Activated naive CD8-positive, alpha-beta T cell treated with anti-CD3 and anti-CD28 coated beads, Interleukin-2, amount 50 U/mL, for 16 hours (primary cell): Measurements from ENCODE around the gene PNLDC1.

Experiments used
- DNase-seq: peaks from one replicate; pipeline ENCODE4 v3.0.0-alpha.2; 2020; ENCODE audit warnings: low read depth, low spot score

Gene PNLDC1, protein sequence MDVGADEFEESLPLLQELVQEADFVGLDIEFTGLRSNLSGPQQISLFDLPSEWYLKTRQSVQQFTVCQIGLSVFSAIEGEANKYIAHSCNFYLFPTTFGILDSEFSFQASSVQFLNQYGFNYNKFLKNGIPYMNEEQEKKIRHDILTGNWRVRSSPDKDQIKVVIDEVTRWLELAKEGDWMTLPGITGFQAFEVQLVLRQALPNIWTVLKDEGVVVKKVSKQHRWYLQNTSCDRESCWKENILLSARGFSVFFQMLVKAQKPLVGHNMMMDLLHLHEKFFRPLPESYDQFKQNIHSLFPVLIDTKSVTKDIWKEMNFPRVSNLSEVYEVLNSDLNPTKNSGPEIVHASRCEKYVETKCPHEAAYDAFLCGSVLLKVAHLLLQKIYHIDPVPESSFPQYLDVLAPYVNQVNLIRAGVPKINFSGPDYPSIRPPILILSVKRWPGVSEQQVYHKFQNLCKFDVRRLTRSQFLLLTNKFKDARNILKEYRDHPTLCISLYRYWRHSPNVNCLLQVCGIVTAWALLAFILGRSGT

DNA sequence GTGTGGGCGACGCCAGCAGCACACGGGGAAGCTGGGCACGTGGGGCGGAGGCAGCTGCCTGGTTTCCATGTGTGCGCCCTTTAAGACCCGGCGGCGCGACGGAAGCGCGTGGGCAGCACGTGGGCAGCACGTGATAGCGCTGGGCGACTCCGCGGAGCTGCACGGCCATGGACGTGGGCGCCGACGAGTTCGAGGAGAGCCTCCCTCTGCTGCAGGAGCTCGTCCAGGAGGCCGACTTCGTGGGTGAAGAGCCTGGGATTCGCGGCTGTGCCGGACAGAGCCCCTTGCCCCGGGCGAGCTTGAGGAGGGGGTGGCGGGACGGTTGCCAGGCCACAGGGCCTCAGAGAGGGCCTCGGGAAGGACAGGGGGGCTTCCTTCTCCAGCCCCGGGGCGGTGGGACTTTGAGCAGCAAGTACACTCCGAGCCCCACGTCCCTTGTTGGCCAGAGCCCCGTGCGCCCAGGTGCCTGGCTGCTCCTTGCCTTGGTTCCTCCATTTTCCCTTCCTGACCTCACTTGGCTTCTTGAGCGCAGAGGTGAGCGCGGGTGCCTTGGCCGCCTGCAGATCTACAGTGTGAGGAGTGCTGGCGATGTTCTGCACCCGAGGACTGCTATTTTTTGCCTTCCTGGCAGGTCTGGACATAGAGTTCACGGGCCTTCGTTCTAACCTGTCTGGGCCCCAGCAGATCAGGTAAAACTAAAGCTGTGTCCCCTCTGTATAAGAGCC lies at the start of gene PNLDC1:
PNLDC1 (plus strand) TSS at position 136 of the 725 bp plus-strand sequence; CDS start at position 168, 32 bp downstream.
- no peak for DNase-seq

DNA sequence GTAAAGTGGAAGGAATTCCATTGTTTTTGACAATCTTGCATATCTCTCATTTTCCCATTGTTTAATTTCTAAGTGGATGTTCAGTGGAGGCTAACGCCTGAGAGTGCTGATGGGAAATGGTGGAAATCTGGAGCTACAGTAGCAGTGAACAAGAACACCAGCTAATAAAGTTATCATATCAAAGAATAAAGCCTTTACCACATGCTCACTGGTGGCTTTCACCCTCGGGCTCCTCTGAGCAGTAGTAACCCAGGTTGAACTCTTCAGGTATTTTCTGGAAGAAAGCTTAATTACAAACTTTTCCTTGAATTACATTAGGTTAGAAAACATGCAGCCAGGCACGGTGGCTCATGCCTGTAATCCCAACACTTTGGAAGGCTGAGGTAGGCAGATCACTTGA lies 48.6 kb upstream of the PNLDC1 start:
- DNase-seq: no peak

DNA sequence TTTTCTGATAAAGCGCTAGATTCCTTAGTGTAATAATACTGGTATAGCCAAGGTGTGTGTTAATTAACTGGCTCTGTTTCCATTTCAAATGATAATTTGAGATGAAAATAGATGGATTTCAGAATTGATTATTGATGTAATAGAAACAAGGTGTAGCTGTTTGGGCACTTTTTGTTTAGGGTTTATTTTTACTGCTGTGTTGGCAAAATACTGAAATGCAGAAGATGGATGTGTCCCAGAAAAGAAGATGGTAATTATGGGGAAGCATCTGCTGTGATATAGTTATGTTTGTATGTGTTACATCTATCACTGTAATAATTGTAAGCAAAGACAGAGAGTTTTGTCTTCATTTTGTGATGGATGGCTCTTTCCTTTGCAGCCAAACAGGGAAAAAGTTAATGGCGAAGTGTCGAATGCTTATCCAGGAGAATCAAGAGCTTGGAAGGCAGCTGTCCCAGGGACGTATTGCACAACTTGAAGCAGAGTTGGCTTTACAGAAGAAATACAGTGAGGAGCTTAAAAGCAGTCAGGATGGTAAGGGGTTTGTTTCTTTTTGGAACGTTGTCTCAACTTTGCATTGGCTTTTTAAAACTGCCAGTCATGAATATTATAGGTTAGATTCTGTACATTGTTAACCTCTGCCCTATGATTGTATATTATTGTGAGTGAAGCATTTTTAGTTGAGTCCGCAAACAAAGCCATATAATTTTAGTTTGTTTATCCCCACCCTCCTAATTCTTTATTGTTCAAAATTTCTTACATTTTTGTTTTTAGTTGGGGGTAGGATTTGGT lies 46.8 kb upstream of the PNLDC1 start:
- DNase-seq: no peak

- DNase-seq: no peak
Measured at GRCh38 chr6:159754401-159754800, 45.7 kb upstream of the PNLDC1 start.

DNA sequence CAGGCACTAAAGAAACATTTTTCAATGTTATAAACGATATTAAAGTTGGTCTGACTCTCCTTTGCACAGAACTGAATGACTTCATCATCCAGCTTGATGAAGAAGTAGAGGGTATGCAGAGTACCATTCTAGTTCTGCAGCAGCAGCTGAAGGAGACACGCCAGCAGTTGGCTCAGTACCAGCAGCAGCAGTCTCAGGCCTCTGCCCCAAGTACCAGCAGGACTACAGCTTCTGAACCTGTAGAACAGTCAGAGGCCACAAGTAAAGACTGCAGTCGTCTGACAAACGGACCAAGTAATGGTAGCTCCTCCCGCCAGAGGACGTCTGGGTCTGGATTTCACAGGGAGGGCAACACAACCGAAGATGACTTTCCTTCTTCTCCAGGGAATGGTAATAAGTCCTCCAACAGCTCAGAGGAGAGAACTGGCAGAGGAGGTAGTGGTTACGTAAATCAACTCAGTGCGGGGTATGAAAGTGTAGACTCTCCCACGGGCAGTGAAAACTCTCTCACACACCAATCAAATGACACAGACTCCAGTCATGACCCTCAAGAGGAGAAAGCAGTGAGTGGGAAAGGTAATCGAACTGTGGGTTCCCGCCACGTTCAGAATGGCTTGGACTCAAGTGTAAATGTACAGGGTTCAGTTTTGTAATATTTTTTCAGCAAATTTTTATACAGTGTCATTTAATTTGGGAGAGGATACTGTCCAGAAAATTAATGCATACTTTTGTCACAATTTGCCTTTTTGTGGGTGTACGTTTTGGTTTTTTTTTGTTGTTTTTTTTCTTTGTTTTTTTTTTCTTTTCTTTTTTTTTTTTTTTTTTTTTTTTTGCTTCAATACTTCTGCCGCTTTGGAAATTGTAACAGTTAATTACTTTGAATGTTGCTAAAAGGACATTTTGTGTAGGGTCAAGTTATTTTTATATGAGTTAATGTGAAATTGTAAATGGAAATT lies 44.8 kb upstream of the PNLDC1 start:
- no peak for DNase-seq

DNA sequence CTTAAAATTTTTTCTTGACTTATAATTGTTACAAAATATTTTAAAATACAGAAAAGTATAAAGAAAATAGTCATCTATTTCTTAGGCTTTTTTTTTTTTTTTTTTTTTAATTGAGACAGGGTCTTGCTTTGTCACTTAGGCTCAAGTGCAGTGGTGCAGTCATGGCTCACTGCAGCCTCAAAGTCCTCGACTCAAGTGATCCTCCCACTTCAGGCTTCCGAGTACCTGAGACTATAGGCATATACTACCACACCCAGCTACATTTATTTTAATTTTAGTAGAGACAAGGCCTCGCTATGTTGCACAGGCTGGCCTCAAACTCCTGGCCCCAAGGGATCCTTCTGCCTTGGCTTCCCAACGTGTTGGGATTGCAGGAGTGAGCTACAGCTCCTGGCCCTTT lies 43.6 kb upstream of the PNLDC1 start:
- no peak for DNase-seq

DNA sequence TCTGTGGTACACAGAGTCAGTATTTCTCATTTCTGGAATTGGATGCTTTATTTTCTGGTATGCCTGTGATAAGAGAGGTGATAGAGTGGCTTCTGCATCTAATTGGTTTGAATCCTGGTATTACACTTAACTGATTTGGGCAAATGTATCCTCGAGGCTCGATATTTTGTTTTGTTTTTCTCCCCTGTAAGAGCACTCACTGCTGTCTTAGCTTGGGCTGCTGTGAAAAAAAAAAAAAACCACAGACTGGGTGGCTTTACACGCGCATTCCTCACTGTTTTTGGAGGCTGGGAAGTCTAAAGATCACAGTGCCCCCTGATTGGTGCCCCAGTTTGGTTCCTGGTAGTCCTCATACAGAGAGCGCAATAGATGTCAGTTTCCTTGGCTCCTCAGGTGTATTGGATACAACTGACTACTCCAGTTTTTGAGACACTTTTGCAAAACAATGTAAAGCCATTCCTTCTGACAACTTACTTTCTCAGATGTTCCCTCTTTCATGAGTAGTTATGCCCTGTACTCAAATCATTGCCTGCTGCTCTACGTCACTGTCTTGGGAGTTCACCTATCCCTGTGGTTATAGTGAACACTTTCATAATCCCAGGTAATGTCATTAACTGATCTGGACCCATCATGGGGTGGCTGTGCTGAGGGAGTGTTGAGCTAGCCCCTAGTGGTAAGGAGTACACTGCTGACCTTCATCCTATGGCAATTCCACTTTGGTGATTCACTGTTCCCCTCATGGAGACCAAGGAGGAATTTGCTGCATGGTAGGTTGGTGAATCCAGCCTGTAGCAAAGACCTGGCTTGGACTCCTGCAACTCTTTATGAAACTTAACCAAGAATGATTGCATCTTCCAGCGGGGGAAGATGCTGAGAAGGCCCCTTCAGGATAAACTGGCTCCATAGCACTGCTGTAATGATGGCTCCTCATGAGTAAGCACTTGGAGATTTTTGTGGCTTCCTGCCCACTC lies 41.8 kb upstream of the PNLDC1 start:
- DNase-seq: no peak

DNA sequence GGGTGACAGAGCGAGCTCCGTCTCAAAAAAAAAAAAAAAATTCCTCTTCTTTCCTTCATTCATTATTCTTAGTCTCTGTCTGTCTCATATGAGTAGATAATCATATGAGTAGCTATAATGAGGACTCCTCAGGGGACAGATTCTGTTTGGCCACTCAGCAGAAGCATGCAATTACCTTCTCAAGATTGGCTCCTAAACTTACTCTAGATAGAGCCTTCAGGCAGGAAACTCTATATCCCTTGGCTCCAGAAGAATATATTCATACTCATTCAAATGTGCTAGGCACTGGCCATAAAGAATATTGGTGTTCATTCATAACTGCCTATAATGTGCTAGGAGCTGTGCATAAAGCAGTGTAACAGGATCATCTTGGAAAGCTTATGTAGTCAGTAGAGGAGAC lies 40.4 kb upstream of the PNLDC1 start:
- DNase-seq: no peak

GRCh38 chr6:159760602-159761057 lies 39.4 kb upstream of the PNLDC1 start:
- DNase-seq: no peak

GRCh38 chr6:159761129-159761872 lies 38.8 kb upstream of the PNLDC1 start:
- no peak for DNase-seq

DNA sequence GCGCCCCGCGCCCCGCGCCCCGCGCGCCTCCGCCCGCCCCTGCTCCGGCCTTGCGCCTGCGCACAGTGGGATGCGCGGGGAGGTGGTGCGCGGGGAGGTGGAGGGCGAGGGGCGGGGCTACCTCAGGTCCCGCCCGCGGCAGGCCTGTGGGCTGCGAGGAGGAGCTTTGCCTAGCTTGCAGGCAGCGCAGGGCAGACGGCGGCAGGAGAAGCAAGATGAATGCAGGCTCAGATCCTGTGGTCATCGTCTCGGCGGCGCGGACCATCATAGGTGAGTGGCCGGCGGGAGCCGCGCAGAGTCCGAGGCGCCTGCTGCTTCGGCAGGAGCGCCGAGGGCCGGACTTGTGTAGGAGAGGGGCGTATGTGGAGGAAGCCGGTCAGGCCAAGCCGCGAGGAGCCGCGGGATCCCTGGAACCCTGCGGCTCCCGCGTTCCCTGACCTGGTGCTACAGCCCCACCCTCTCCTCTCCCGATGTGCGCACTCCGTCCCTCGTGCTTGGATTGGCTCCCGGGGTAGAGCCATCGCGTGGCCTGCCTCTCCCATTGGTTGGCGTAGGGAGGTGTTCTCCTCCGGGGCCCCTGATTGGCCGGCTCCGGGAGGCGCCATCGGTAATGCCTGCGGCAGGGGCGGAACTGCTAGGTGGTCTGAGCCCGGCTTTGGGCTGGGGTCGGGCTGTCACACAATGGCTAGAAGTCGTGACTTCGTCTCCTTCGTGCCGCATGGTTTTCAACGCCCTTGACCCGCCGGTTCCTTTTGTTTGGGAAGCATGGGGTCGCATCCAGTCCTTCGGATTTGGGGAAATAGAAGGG lies 38.0 kb upstream of the PNLDC1 start, which contains the start of gene ACAT2:
ACAT2 (plus strand) TSS at position 173 of the 808 bp plus-strand sequence; CDS start at position 216, 43 bp downstream.
- DNase-seq: peak; percentile 77

DNA sequence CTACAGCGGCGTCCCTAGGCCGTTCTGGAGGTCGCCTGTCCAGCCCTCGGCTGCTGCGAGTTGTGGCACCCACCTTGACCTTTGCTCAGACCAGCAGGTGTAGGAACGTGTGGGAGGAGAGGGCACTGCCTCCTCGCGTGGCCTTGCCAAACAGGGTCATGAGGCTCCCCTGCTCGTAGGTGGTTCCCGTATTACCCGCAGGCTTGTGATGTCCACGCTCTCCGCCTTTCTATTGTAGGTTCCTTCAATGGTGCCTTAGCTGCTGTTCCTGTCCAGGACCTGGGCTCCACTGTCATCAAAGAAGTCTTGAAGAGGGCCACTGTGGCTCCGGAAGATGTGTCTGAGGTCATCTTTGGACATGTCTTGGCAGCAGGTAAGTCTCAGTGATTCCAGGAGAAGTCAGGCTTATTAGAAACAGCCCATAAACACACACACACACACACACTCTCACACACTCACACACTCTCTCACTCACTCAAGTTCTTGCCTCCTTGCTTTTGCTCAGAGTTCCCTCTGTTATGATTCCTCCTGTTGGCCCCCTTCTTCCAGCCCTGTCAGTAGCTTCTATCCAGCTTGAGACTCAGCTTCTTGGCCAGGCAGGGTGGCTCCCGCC lies 37.3 kb upstream of the PNLDC1 start:
- no peak for DNase-seq

DNA sequence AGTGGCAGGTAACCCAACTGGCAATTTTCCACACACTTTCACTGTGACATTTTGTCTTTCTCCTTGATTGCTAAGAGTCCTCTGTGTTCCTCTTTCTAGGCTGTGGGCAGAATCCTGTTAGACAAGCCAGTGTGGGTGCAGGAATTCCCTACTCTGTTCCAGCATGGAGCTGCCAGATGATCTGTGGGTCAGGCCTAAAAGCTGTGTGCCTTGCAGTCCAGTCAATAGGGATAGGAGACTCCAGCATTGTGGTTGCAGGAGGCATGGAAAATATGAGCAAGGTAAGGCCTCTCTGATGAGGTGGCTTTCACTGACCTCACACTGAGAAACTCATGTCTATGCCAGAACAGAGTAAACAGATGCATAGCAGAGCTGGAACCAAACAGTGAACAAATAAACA lies 33.2 kb upstream of the PNLDC1 start:
- no peak for DNase-seq

DNA sequence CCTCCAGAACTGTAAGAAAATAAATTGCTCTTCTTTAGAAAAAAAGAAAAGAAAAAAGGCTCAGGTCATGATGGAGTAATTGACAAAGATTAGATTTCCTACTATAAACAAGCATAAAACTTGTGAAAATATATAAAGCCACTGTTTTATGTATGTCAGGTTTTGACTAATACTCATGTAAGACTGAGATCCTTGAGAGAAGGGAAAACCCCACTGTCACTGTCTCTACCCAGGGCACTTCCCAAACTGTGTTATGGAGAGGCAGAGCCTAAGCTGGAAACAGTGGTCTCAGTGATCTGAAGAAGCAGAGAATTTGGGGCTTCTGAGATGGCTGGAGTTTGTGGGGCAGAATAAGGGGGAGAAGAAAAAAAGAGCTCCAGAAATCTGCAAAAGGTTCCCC lies 30.6 kb upstream of the PNLDC1 start:
- no peak for DNase-seq

GRCh38 chr6:159772196-159772595 lies 27.9 kb upstream of the PNLDC1 start:
- no peak for DNase-seq

- no peak for DNase-seq
Measured at GRCh38 chr6:159777240-159777904, 22.7 kb upstream of the PNLDC1 start.

GRCh38 chr6:159778131-159778530 lies 21.9 kb upstream of the PNLDC1 start:
- DNase-seq: no peak
